ENCODE results near the gene CLDN4.

CLDN4 gene

DNA sequence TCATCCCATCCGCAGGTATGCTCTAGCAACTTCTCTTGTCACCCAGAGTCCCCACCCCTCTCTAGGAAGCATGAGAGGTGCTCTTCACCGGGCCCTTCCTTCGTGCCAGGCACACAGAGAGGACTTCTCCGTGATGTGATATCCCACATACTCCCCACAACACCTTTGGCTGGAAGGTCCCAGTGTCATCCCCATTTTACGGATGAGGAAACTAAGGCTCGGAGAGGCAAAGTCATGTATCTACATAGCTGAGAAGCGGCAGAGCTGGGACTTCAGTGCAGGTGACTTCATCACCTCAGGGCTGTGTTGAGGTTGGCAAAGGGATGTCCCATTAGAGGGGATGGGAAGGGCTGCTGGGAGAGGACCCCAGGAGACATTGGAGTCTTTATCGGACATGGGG lies 45.6 kb downstream of the CLDN4 start:
- Histone ChIP-seq H3K4me3 (replicated peaks; ENCODE audit: insufficient read depth, low read length) (no peak overlapping the region), H3K27me3 (ENCODE audit: insufficient read depth, poor library complexity, severe bottlenecking) (peaks cover 4% of the 10 kb centered on the region), H3K27ac (replicated peaks) (no peak overlapping the region)
- DNase-seq (ENCODE audit: low read depth in 1 of 2, low spot score in 1 of 2) = no peak
- TF ChIP-seq POLR2AphosphoS5 (IDR thresholded peaks at IDR 0.05; ENCODE audit: low read depth) (no peak), GABPA (IDR thresholded peaks at IDR 0.05; ENCODE audit: low read depth) (no peak), SPI1 (IDR thresholded peaks at IDR 0.05; ENCODE audit: borderline replicate concordance, low read depth) (no peak)
- TF ChIP-seq, protein P1, sequence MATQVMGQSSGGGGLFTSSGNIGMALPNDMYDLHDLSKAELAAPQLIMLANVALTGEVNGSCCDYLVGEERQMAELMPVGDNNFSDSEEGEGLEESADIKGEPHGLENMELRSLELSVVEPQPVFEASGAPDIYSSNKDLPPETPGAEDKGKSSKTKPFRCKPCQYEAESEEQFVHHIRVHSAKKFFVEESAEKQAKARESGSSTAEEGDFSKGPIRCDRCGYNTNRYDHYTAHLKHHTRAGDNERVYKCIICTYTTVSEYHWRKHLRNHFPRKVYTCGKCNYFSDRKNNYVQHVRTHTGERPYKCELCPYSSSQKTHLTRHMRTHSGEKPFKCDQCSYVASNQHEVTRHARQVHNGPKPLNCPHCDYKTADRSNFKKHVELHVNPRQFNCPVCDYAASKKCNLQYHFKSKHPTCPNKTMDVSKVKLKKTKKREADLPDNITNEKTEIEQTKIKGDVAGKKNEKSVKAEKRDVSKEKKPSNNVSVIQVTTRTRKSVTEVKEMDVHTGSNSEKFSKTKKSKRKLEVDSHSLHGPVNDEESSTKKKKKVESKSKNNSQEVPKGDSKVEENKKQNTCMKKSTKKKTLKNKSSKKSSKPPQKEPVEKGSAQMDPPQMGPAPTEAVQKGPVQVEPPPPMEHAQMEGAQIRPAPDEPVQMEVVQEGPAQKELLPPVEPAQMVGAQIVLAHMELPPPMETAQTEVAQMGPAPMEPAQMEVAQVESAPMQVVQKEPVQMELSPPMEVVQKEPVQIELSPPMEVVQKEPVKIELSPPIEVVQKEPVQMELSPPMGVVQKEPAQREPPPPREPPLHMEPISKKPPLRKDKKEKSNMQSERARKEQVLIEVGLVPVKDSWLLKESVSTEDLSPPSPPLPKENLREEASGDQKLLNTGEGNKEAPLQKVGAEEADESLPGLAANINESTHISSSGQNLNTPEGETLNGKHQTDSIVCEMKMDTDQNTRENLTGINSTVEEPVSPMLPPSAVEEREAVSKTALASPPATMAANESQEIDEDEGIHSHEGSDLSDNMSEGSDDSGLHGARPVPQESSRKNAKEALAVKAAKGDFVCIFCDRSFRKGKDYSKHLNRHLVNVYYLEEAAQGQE (IDR thresholded peaks at IDR 0.05; ENCODE audit: insufficient replicate concordance, low read depth) = no peak
- TF ChIP-seq, protein P2, sequence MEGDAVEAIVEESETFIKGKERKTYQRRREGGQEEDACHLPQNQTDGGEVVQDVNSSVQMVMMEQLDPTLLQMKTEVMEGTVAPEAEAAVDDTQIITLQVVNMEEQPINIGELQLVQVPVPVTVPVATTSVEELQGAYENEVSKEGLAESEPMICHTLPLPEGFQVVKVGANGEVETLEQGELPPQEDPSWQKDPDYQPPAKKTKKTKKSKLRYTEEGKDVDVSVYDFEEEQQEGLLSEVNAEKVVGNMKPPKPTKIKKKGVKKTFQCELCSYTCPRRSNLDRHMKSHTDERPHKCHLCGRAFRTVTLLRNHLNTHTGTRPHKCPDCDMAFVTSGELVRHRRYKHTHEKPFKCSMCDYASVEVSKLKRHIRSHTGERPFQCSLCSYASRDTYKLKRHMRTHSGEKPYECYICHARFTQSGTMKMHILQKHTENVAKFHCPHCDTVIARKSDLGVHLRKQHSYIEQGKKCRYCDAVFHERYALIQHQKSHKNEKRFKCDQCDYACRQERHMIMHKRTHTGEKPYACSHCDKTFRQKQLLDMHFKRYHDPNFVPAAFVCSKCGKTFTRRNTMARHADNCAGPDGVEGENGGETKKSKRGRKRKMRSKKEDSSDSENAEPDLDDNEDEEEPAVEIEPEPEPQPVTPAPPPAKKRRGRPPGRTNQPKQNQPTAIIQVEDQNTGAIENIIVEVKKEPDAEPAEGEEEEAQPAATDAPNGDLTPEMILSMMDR (IDR thresholded peaks at IDR 0.05; ENCODE audit: insufficient read depth, low read length) = no peak

DNA sequence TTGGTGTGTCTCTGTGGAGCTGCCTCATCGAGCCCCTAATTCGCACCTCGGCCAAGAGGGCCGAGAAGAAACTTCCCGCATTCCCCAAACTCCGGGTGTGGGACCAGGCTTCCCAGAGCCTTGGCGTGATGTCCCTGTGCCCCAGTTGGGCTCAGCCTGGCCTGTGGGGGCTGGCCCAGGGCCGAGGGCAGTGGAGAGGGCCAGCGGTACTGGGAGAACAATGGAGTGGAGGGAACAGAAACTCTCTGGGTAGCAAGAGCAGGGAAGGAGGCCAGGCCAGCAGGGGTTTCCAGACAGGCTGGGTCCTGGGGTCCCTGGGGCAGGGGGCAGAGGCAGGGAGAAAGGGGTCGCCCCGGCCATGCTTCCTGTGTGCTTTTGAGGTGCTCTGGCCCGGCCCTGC lies 46.2 kb downstream of the CLDN4 start:
- TF ChIP-seq SPI1 (IDR thresholded peaks at IDR 0.05; ENCODE audit: borderline replicate concordance, low read depth) (no peak), GABPA (IDR thresholded peaks at IDR 0.05; ENCODE audit: low read depth) (no peak), POLR2AphosphoS5 (IDR thresholded peaks at IDR 0.05; ENCODE audit: low read depth) (no peak)
- TF ChIP-seq, protein P2 (IDR thresholded peaks at IDR 0.05; ENCODE audit: insufficient read depth, low read length) = no peak
- TF ChIP-seq, protein P1 (IDR thresholded peaks at IDR 0.05; ENCODE audit: insufficient replicate concordance, low read depth) = no peak
- peaks cover 5% of the 10 kb centered on the region for H3K27me3 ChIP-seq (ENCODE audit: insufficient read depth, poor library complexity, severe bottlenecking)
- H3K4me3 ChIP-seq (replicated peaks; ENCODE audit: insufficient read depth, low read length) = no peak overlapping the region
- DNase-seq (ENCODE audit: low read depth in 1 of 2, low spot score in 1 of 2) = no peak
- no peak overlapping the region for H3K27ac ChIP-seq (replicated peaks)

DNA sequence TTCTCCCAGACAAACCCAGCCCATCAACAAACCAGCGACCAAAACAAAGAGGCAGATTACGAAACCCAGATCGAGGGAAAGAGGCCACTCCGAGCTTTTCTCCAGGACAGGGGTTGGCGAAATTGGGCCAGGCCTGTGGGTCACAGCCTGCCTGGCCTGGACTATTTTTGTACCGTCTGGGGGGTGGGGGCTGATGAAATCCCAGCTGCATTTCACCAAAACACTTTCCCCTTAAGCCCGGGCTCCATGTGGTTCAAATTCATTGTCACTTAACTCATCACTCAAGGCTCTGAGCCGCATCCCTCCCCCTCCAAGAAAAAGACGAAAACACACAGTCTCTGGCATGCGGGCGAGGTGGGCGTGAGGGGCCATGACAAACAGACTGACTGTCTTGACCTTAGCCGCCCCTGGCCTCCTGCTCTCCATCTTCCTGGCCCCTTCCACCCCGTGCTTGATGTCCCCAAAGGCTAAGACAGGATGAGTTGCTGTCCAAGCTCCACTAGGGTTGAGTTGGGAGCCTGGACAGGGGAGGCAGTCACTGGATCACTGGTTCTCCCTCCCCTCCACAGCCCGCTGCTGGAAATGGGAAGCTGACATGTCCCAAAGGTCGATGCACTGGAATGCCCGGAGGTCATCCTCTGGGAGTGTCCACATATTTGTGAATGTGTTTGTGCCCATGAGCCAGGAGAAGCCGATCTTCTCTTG lies 49.3 kb downstream of the CLDN4 start:
- Histone ChIP-seq H3K27ac (replicated peaks) (no peak overlapping the region), H3K27me3 (ENCODE audit: insufficient read depth, poor library complexity, severe bottlenecking) (peaks cover 5% of the 10 kb centered on the region), H3K4me3 (replicated peaks; ENCODE audit: insufficient read depth, low read length) (no peak overlapping the region)
- no peak for DNase-seq (ENCODE audit: low read depth in 1 of 2, low spot score in 1 of 2)
- TF ChIP-seq, protein P1 (IDR thresholded peaks at IDR 0.05; ENCODE audit: insufficient replicate concordance, low read depth) = no peak
- TF ChIP-seq, protein P2 (IDR thresholded peaks at IDR 0.05; ENCODE audit: insufficient read depth, low read length) = no peak
- TF ChIP-seq POLR2AphosphoS5 (IDR thresholded peaks at IDR 0.05; ENCODE audit: low read depth) (no peak), GABPA (IDR thresholded peaks at IDR 0.05; ENCODE audit: low read depth) (no peak), SPI1 (IDR thresholded peaks at IDR 0.05; ENCODE audit: borderline replicate concordance, low read depth) (no peak)
